Measurements from ENCODE around the gene EPN2.
A peak's percentile ranks its signal among the peaks of the same experiment; 100 is the strongest.
"Not testable (repeated sequence)": the region's sequence is repeated elsewhere in the genome, so short reads cannot be mapped to it uniquely, and the experiment has no call there.

EPN2 gene

DNA sequence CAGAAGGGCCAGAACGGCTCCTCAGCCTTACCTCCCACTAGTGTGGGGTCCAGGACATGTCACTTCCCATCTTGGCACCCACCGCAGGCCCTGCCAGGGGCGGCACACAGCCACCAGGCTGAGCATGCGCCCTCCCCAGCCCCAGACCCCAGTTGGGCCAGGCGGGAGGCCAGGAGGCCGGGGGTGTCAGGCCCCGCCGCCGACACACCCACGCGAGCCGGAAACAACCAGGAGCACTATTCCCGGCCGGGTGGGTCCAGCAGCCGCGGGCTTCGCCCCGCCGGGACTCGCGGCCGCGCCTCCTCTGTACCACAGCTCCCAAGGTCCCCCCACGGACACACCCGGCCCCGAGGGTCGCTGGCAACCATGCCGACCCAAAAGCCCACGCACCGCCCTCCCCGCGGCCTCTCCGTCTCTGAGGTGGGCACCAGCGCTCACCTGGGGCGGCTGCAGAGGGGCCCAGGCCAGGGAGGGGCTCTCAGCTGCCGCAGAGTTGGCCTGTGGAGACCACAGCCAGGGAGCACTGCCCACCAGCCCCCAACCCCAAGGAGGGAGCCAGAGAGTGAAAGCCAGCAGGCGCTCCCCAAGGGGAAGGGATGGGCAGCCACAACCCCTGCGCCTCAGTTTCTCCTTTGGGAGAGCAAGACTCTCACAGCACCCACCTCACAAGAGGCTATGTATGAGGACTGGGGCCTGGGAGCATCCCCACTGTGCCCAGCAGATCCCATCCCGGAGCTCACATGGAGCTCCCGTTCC is 107.3 kb downstream of the EPN2 start:
- H3K4me1 ChIP-seq (ENCODE audit: control insufficient read depth in 1 of 2, insufficient read depth in 2 of 2, low read length in 2 of 2): peaks cover 0 to 5% of the 10 kb centered on the region in 2 donors
- no peaks in the 10 kb centered on the region for H3K36me3 ChIP-seq (ENCODE audit: control insufficient read depth in 1 of 2, insufficient read depth in 2 of 2, low read length in 2 of 2)
- H3K27ac ChIP-seq (ENCODE audit: low read depth, low read length): no peak overlapping the region
- H3K4me3 ChIP-seq (ENCODE audit: low read depth in 1 of 2, low read length in 2 of 2): no peak overlapping the region
- H3K27me3 ChIP-seq (ENCODE audit: control insufficient read depth in 1 of 2, insufficient read depth in 2 of 2, low read length in 2 of 2): no peaks in the 10 kb centered on the region
- H3K9me3 ChIP-seq (ENCODE audit: control insufficient read depth in 1 of 2, low read length in 2 of 2): no peaks in the 10 kb centered on the region
- no peak overlapping the region for H3K9ac ChIP-seq (ENCODE audit: low read depth in 1 of 2, low read length in 2 of 2)

GRCh38 chr17:19345067-19345460 is 107.9 kb downstream of the EPN2 start:
- H3K4me3 ChIP-seq (ENCODE audit: low read depth in 1 of 2, low read length in 2 of 2): no peak overlapping the region
- no peaks in the 10 kb centered on the region for H3K36me3 ChIP-seq (ENCODE audit: control insufficient read depth in 1 of 2, insufficient read depth in 2 of 2, low read length in 2 of 2)
- no peaks in the 10 kb centered on the region for H3K9me3 ChIP-seq (ENCODE audit: control insufficient read depth in 1 of 2, low read length in 2 of 2)
- H3K27ac ChIP-seq (ENCODE audit: low read depth, low read length): no peak overlapping the region
- H3K4me1 ChIP-seq (ENCODE audit: control insufficient read depth in 1 of 2, insufficient read depth in 2 of 2, low read length in 2 of 2): peaks cover 0 to 5% of the 10 kb centered on the region in 2 donors
- H3K27me3 ChIP-seq (ENCODE audit: control insufficient read depth in 1 of 2, insufficient read depth in 2 of 2, low read length in 2 of 2): no peaks in the 10 kb centered on the region
- no peak overlapping the region for H3K9ac ChIP-seq (ENCODE audit: low read depth in 1 of 2, low read length in 2 of 2)

GRCh38 chr17:19345486-19346350 is 108.6 kb downstream of the EPN2 start:
- peaks cover 0 to 5% of the 10 kb centered on the region in 2 donors for H3K4me1 ChIP-seq (ENCODE audit: control insufficient read depth in 1 of 2, insufficient read depth in 2 of 2, low read length in 2 of 2)
- H3K36me3 ChIP-seq (ENCODE audit: control insufficient read depth in 1 of 2, insufficient read depth in 2 of 2, low read length in 2 of 2): no peaks in the 10 kb centered on the region
- H3K9me3 ChIP-seq (ENCODE audit: control insufficient read depth in 1 of 2, low read length in 2 of 2): no peaks in the 10 kb centered on the region
- no peak overlapping the region for H3K4me3 ChIP-seq (ENCODE audit: low read depth in 1 of 2, low read length in 2 of 2)
- H3K27me3 ChIP-seq (ENCODE audit: control insufficient read depth in 1 of 2, insufficient read depth in 2 of 2, low read length in 2 of 2): no peaks in the 10 kb centered on the region
- peak overlapping the region in 1 of 2 donors; percentile 25 for H3K9ac ChIP-seq (ENCODE audit: low read depth in 1 of 2, low read length in 2 of 2)
- peak overlapping the region; percentile 32 for H3K27ac ChIP-seq (ENCODE audit: low read depth, low read length)

- Histone ChIP-seq H3K27me3 (ENCODE audit: control insufficient read depth in 1 of 2, insufficient read depth in 2 of 2, low read length in 2 of 2) (no peaks in the 10 kb centered on the region), H3K9me3 (ENCODE audit: control insufficient read depth in 1 of 2, low read length in 2 of 2) (no peaks in the 10 kb centered on the region), H3K4me3 (ENCODE audit: low read depth in 1 of 2, low read length in 2 of 2) (no peak overlapping the region), H3K36me3 (ENCODE audit: control insufficient read depth in 1 of 2, insufficient read depth in 2 of 2, low read length in 2 of 2) (no peaks in the 10 kb centered on the region), H3K4me1 (ENCODE audit: control insufficient read depth in 1 of 2, insufficient read depth in 2 of 2, low read length in 2 of 2) (peaks cover 0 to 5% of the 10 kb centered on the region in 2 donors), H3K9ac (ENCODE audit: low read depth in 1 of 2, low read length in 2 of 2) (peak overlapping the region in 1 of 2 donors; percentile 25), H3K27ac (ENCODE audit: low read depth, low read length) (peak overlapping the region; percentile 32)
Observed at GRCh38 chr17:19346351-19347255, 109.4 kb downstream of the EPN2 start.

GRCh38 chr17:19347323-19348080 is 110.3 kb downstream of the EPN2 start:
- Histone ChIP-seq H3K4me3 (ENCODE audit: low read depth in 1 of 2, low read length in 2 of 2) (no peak overlapping the region), H3K36me3 (ENCODE audit: control insufficient read depth in 1 of 2, insufficient read depth in 2 of 2, low read length in 2 of 2) (no peaks in the 10 kb centered on the region), H3K9me3 (ENCODE audit: control insufficient read depth in 1 of 2, low read length in 2 of 2) (no peaks in the 10 kb centered on the region), H3K27ac (ENCODE audit: low read depth, low read length) (no peak overlapping the region), H3K4me1 (ENCODE audit: control insufficient read depth in 1 of 2, insufficient read depth in 2 of 2, low read length in 2 of 2) (peaks cover 0 to 5% of the 10 kb centered on the region in 2 donors), H3K27me3 (ENCODE audit: control insufficient read depth in 1 of 2, insufficient read depth in 2 of 2, low read length in 2 of 2) (no peaks in the 10 kb centered on the region), H3K9ac (ENCODE audit: low read depth in 1 of 2, low read length in 2 of 2) (no peak overlapping the region)

DNA sequence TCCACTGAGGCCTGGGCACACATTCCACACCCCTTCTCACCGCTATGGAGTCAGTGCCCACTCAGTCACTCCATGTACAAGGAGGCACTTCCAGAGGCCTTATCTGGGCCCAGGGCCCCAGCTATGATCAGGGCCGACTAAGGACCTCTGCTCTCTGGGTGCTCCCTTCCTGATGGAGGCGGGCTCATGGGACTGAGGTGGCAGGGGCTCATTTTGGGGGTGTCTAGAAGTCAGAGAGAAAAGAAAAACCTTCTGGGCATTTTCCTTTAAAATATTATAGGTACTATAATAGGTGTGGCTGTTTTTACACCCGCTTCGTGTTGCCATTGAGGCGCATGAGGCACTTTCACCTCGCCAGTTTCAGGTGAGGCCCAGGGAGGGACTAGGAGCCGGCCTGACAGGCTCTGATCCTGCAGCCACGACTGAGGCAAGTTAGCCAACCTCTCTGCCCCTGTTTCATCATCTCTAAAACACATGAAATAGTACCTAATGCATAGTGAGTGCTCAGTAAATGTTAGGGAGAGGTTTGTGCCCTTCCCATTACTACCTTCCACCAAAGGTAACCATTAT is 111.0 kb downstream of the EPN2 start:
- no peaks in the 10 kb centered on the region for H3K36me3 ChIP-seq (ENCODE audit: control insufficient read depth in 1 of 2, insufficient read depth in 2 of 2, low read length in 2 of 2)
- H3K4me3 ChIP-seq (ENCODE audit: low read depth in 1 of 2, low read length in 2 of 2): no peak overlapping the region
- no peak overlapping the region for H3K27ac ChIP-seq (ENCODE audit: low read depth, low read length)
- peaks cover 0 to 5% of the 10 kb centered on the region in 2 donors for H3K4me1 ChIP-seq (ENCODE audit: control insufficient read depth in 1 of 2, insufficient read depth in 2 of 2, low read length in 2 of 2)
- H3K9me3 ChIP-seq (ENCODE audit: control insufficient read depth in 1 of 2, low read length in 2 of 2): no peaks in the 10 kb centered on the region
- no peaks in the 10 kb centered on the region for H3K27me3 ChIP-seq (ENCODE audit: control insufficient read depth in 1 of 2, insufficient read depth in 2 of 2, low read length in 2 of 2)
- H3K9ac ChIP-seq (ENCODE audit: low read depth in 1 of 2, low read length in 2 of 2): no peak overlapping the region

DNA sequence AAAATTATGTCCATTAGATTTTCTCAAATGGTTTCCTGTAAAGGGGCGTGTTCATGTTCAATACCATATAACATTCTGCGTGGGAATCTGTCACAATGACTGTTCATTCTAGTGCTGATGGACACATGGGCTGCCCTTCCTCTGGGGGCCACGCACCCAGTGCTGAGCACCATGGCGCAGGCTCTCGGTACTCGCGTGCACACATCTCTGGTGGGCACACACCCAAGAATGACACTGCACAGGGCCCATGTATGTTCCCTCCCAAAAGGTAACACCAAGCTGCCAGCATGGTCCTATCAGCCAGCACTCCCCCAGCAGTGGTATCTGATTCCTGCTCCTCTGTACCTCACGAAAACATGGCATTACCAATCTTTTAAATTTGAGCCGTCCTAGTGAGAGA is 111.6 kb downstream of the EPN2 start:
- Histone ChIP-seq H3K4me3 (ENCODE audit: low read depth in 1 of 2, low read length in 2 of 2) (no peak overlapping the region), H3K27me3 (ENCODE audit: control insufficient read depth in 1 of 2, insufficient read depth in 2 of 2, low read length in 2 of 2) (no peaks in the 10 kb centered on the region), H3K9ac (ENCODE audit: low read depth in 1 of 2, low read length in 2 of 2) (no peak overlapping the region), H3K36me3 (ENCODE audit: control insufficient read depth in 1 of 2, insufficient read depth in 2 of 2, low read length in 2 of 2) (no peaks in the 10 kb centered on the region), H3K27ac (ENCODE audit: low read depth, low read length) (no peak overlapping the region), H3K9me3 (ENCODE audit: control insufficient read depth in 1 of 2, low read length in 2 of 2) (no peaks in the 10 kb centered on the region), H3K4me1 (ENCODE audit: control insufficient read depth in 1 of 2, insufficient read depth in 2 of 2, low read length in 2 of 2) (peaks cover 0 to 5% of the 10 kb centered on the region in 2 donors)

DNA sequence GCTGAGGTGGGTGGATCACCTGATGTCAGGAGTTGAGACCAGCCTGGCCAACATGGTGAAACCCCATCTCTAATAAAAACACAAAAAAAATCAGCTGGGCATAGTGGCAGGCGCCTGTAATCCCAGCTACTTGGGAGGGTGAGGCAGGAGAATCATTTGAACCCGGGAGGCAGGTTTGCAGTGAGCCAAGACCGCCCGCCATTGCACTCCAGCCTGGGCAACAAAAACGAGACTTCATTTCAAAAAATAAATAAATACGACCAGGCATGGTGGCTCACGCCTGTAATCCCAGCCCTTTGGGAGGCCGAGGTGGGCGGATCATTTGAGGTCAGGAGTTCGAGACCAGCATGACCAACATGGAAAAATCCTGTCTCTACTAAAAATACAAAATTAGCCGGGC is 116.2 kb downstream of the EPN2 start:
- H3K27me3 ChIP-seq (ENCODE audit: control insufficient read depth in 1 of 2, insufficient read depth in 2 of 2, low read length in 2 of 2); H3K9ac ChIP-seq (ENCODE audit: low read depth in 1 of 2, low read length in 2 of 2); H3K27ac ChIP-seq (ENCODE audit: low read depth, low read length); H3K36me3 ChIP-seq (ENCODE audit: control insufficient read depth in 1 of 2, insufficient read depth in 2 of 2, low read length in 2 of 2); H3K4me1 ChIP-seq (ENCODE audit: control insufficient read depth in 1 of 2, insufficient read depth in 2 of 2, low read length in 2 of 2); H3K9me3 ChIP-seq (ENCODE audit: control insufficient read depth in 1 of 2, low read length in 2 of 2); H3K4me3 ChIP-seq (ENCODE audit: low read depth in 1 of 2, low read length in 2 of 2): not testable (repeated sequence)

DNA sequence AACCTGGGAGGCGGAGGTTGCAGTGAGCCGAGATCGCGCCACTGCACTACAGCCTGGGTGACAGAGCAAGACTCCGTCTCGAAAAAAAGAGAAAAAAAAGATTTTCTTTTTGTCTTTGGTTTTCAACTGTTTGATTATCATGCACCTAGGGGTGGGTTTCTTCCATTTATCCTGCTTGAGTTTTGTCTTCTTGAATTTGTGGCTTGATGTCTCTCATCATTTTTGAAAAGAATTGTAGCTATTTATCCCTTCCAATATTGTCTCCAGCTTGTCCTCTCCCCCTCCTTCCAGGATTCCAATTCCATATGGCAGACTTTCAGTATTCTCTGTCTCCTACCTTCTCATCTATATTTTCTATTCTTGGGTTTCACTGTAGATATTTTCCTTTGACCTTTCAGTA is 117.6 kb downstream of the EPN2 start:
- H3K36me3 ChIP-seq (ENCODE audit: control insufficient read depth in 1 of 2, insufficient read depth in 2 of 2, low read length in 2 of 2): no peaks in the 10 kb centered on the region
- no peak overlapping the region for H3K4me3 ChIP-seq (ENCODE audit: low read depth in 1 of 2, low read length in 2 of 2)
- peaks cover 0 to 5% of the 10 kb centered on the region in 2 donors for H3K4me1 ChIP-seq (ENCODE audit: control insufficient read depth in 1 of 2, insufficient read depth in 2 of 2, low read length in 2 of 2)

More for the DNA sequence above, 117.6 kb downstream of the EPN2 start:
- H3K27me3 ChIP-seq (ENCODE audit: control insufficient read depth in 1 of 2, insufficient read depth in 2 of 2, low read length in 2 of 2): no peaks in the 10 kb centered on the region
- no peaks in the 10 kb centered on the region for H3K9me3 ChIP-seq (ENCODE audit: control insufficient read depth in 1 of 2, low read length in 2 of 2)
- no peak overlapping the region for H3K27ac ChIP-seq (ENCODE audit: low read depth, low read length)
- H3K9ac ChIP-seq (ENCODE audit: low read depth in 1 of 2, low read length in 2 of 2): no peak overlapping the region
